HEK293 (cell line): ENCODE measurements around the gene FAM43A.

Experiments
- CTCF ChIA-PET: fragments of 350-600 bp; formaldehyde crosslinking; extraction: SDS; loops from one replicate; lab custom pipeline; 2021; ENCODE audit warnings: antibody characterized with exemption; lab: Yijun Ruan, JAX
- POLR2A ChIA-PET: fragments of 300-600 bp; formaldehyde crosslinking; extraction: SDS; loops from one replicate; lab custom pipeline; 2020; ENCODE audit warnings: antibody characterized with exemption, inconsistent platforms; lab: Yijun Ruan, JAX
- H3K27ac ChIP-seq: fragments of 200-500 bp; sonication (Bioruptor generic); 2 replicates; pipeline ENCODE4 v1.5.1; 2014; ENCODE audit warnings: low read depth, low read length, control low read depth, inconsistent platforms; ENCODE audit errors: extremely low read depth
- H3K36me3 ChIP-seq, 2 experiments: fragments of 200-500 bp in 1 of 2; sonication (Bioruptor generic) in 1 of 2; 1 replicate in 1 of 2; 2 replicates in 1 of 2; pipeline ENCODE4 v1.5.1; 2014 to 2017; ENCODE audit warnings: inconsistent platforms in 2 of 2, low read length in 2 of 2; ENCODE audit not compliant: control insufficient read depth in 2 of 2, insufficient read depth in 1 of 2
- H3K4me1 ChIP-seq: fragments of 200-500 bp; sonication (Bioruptor generic); 2 replicates; pipeline ENCODE4 v1.5.1; 2014; ENCODE audit warnings: mild to moderate bottlenecking, low read length, inconsistent platforms; ENCODE audit not compliant: control insufficient read depth, insufficient read depth
- H3K4me3 ChIP-seq: 2 replicates; pipeline ENCODE4 v1.5.1; 2011; ENCODE audit warnings: low read depth, mild to moderate bottlenecking, control low read depth, low read length, moderate library complexity
- H3K9me3 ChIP-seq: fragments of 200-500 bp; sonication (Bioruptor generic); 2 replicates; pipeline ENCODE4 v1.5.1; 2014; ENCODE audit warnings: low read depth, low read length, inconsistent platforms; ENCODE audit not compliant: control insufficient read depth, insufficient read depth
- ELK4 ChIP-seq: IDR thresholded peaks from 2 replicates; pipeline ENCODE4 v1.6.1; 2011; ENCODE audit warnings: mild to moderate bottlenecking, low read depth, low read length, borderline replicate concordance
- HOXA7 ChIP-seq: sonication (generic); formaldehyde crosslinking; IDR thresholded peaks from 2 replicates; pipeline ENCODE4 v1.8.1; 2022; ENCODE audit warnings: missing genetic modification reagents, borderline replicate concordance
- MYNN ChIP-seq: fragments of 450-650 bp; formaldehyde crosslinking; IDR thresholded peaks from 2 replicates; pipeline ENCODE4 v1.5.1; 2016; ENCODE audit warnings: missing biosample characterization, missing genetic modification characterization, borderline replicate concordance
- OSR2 ChIP-seq: fragments of 450-650 bp; formaldehyde crosslinking; IDR thresholded peaks from 2 replicates; pipeline ENCODE4 v1.5.1; 2016; ENCODE audit warnings: missing biosample characterization, missing genetic modification characterization
- OVOL3 ChIP-seq: fragments of 450-650 bp; formaldehyde crosslinking; IDR thresholded peaks from 2 replicates; pipeline ENCODE4 v1.5.1; 2016; ENCODE audit warnings: missing biosample characterization, missing genetic modification characterization
- PBX3 ChIP-seq: sonication (generic); formaldehyde crosslinking; IDR thresholded peaks from 2 replicates; pipeline ENCODE4 v1.8.1; 2022; ENCODE audit warnings: mild to moderate bottlenecking, moderate library complexity, missing genetic modification reagents
- PRDM2 ChIP-seq: fragments of 450-650 bp; formaldehyde crosslinking; IDR thresholded peaks from 2 replicates; pipeline ENCODE4 v1.5.1; 2016; ENCODE audit warnings: missing biosample characterization, missing genetic modification characterization, borderline replicate concordance
- REPIN1 ChIP-seq: fragments of 450-650 bp; formaldehyde crosslinking; IDR thresholded peaks from 2 replicates; pipeline ENCODE4 v1.5.1; 2017; ENCODE audit warnings: missing biosample characterization, missing genetic modification characterization, low read depth
- SALL2 ChIP-seq: fragments of 450-650 bp; formaldehyde crosslinking; IDR thresholded peaks from 2 replicates; pipeline ENCODE4 v1.5.0; 2017; ENCODE audit warnings: missing biosample characterization, mild to moderate bottlenecking, missing genetic modification characterization, borderline replicate concordance
- YY1 ChIP-seq: fragments of 450-650 bp; formaldehyde crosslinking; IDR thresholded peaks from 2 replicates; pipeline ENCODE4 v1.5.1; 2018; ENCODE audit warnings: missing biosample characterization, missing genetic modification characterization
- ZFHX2 ChIP-seq: fragments of 450-650 bp; formaldehyde crosslinking; conservative IDR thresholded peaks from 2 replicates; pipeline ENCODE4 v1.5.1; 2016; ENCODE audit warnings: missing biosample characterization, missing genetic modification characterization
- ZNF175 ChIP-seq: fragments of 450-650 bp; formaldehyde crosslinking; IDR thresholded peaks from 2 replicates; pipeline ENCODE4 v1.5.1; 2016; ENCODE audit warnings: missing biosample characterization, missing genetic modification characterization
- ZNF211 ChIP-seq: fragments of 450-650 bp; formaldehyde crosslinking; IDR thresholded peaks from 2 replicates; pipeline ENCODE4 v1.5.1; 2016; ENCODE audit warnings: low read depth, missing biosample characterization, missing genetic modification characterization
- ZNF248 ChIP-seq: fragments of 450-650 bp; formaldehyde crosslinking; IDR thresholded peaks from 2 replicates; pipeline ENCODE4 v1.5.1; 2017; ENCODE audit warnings: missing biosample characterization, missing genetic modification characterization
- ZNF362 ChIP-seq: fragments of 450-650 bp; formaldehyde crosslinking; IDR thresholded peaks from 2 replicates; pipeline ENCODE4 v1.5.1; 2016; ENCODE audit warnings: missing biosample characterization, missing genetic modification characterization
- ZNF391 ChIP-seq: fragments of 450-650 bp; formaldehyde crosslinking; IDR thresholded peaks from 2 replicates; pipeline ENCODE4 v1.5.1; 2016; ENCODE audit warnings: low read depth, missing biosample characterization, missing genetic modification characterization, borderline replicate concordance
- ZNF473 ChIP-seq: fragments of 450-650 bp; formaldehyde crosslinking; IDR thresholded peaks from 2 replicates; pipeline ENCODE4 v1.5.1; 2017; ENCODE audit warnings: missing biosample characterization, missing genetic modification characterization
- ZNF610 ChIP-seq: fragments of 450-650 bp; formaldehyde crosslinking; IDR thresholded peaks from 2 replicates; pipeline ENCODE4 v1.5.1; 2016; ENCODE audit warnings: missing biosample characterization, missing genetic modification characterization, borderline replicate concordance
- ZNF660 ChIP-seq: fragments of 450-650 bp; IDR thresholded peaks from 2 replicates; pipeline ENCODE4 v1.5.1; 2018; ENCODE audit warnings: missing biosample characterization, mild to moderate bottlenecking, missing genetic modification characterization
- ZNF670 ChIP-seq: fragments of 450-650 bp; formaldehyde crosslinking; IDR thresholded peaks from 2 replicates; pipeline ENCODE4 v1.5.1; 2016; ENCODE audit warnings: missing biosample characterization, missing genetic modification characterization, low read depth

The FAM43A gene

GRCh38 chr3:194647747-194648146 is 37.9 kb upstream of the FAM43A start:
- no peak overlapping the region for H3K27ac ChIP-seq
- H3K4me3 ChIP-seq: no peak overlapping the region
- POLR2A ChIA-PET: no interaction called here
- TF ChIP-seq SALL2 (tag by site-specific recombination) (no peak), ZNF362 (tag by site-specific recombination) (no peak)
- CTCF ChIA-PET: no interaction called here
- H3K36me3 ChIP-seq: peaks cover 0 to 89% of the 10 kb centered on the region in 2 experiments; a peak in 2 of 3 replicates
- H3K4me1 ChIP-seq: no peaks in the 10 kb centered on the region
- no peaks in the 10 kb centered on the region for H3K9me3 ChIP-seq

- ChIA-PET POLR2A (no interaction called here), CTCF (no interaction called here)
- Histone ChIP-seq H3K27ac (no peak overlapping the region), H3K4me3 (no peak overlapping the region)
- no peak for TF ChIP-seq ZNF362 (tag by site-specific recombination)
- TF ChIP-seq ZNF248 (tag by site-specific recombination): no peak
- no peak for TF ChIP-seq MYNN (tag by site-specific recombination)
- TF ChIP-seq PBX3 (CRISPR knock-in tag): no peak
- TF ChIP-seq ZNF670: no peak
- TF ChIP-seq ZFHX2 (tag by site-specific recombination): no peak
- no peak for TF ChIP-seq HOXA7
- TF ChIP-seq OVOL3 (tag by site-specific recombination): no peak
- TF ChIP-seq REPIN1: no peak
- no peak for TF ChIP-seq YY1 (tag by site-specific recombination)
- no peak for TF ChIP-seq ZNF473 (tag by site-specific recombination)
- TF ChIP-seq ZNF175 (tag by site-specific recombination): no peak
- TF ChIP-seq ZNF391 (tag by site-specific recombination): no peak
- no peak for TF ChIP-seq ZNF660
- TF ChIP-seq, all 188 proteins: peak for 0
- H3K36me3 ChIP-seq: peaks cover 11 to 82% of the 10 kb centered on the region in 2 experiments
- no peaks in the 10 kb centered on the region for H3K4me1 ChIP-seq
- H3K9me3 ChIP-seq: no peaks in the 10 kb centered on the region
Measured at GRCh38 chr3:194654443-194654842, 31.2 kb upstream of the FAM43A start.

GRCh38 chr3:194657439-194657838 is 28.2 kb upstream of the FAM43A start:
- ChIA-PET POLR2A (no interaction called here), CTCF (no interaction called here)
- Histone ChIP-seq H3K9me3 (no peaks in the 10 kb centered on the region), H3K36me3 (peaks cover 11 to 79% of the 10 kb centered on the region in 2 experiments), H3K4me3 (no peak overlapping the region), H3K27ac (no peak overlapping the region), H3K4me1 (no peaks in the 10 kb centered on the region)
- no peak for TF ChIP-seq ZNF211
- no peak for TF ChIP-seq OSR2
- no peak for TF ChIP-seq ELK4
- no peak for TF ChIP-seq PRDM2 (tag by site-specific recombination)
- TF ChIP-seq ZNF610 (tag by site-specific recombination): no peak
